GM12873 (cell line): Measurements from ENCODE around the gene DAPK2.
A peak's percentile ranks its signal among the peaks of the same experiment; 100 is the strongest.

Source experiments
- CTCF ChIP-seq: IDR thresholded peaks from 2 replicates; pipeline ENCODE4 v1.5.1; 2012; ENCODE audit warnings: low read depth, mild to moderate bottlenecking, moderate library complexity, low read length, control low read depth; ENCODE audit not compliant: insufficient read depth; ENCODE audit errors: missing control alignments

DAPK2 gene

GRCh38 chr15:64068133-64068532 lies 21.8 kb upstream of the DAPK2 start:
- TF ChIP-seq CTCF: no peak

GRCh38 chr15:64067564-64068030 lies 21.3 kb upstream of the DAPK2 start:
- peak; percentile 86 for TF ChIP-seq CTCF

GRCh38 chr15:64066451-64066850 lies 20.2 kb upstream of the DAPK2 start:
- TF ChIP-seq CTCF: no peak

- TF ChIP-seq CTCF: no peak
Observed at GRCh38 chr15:64060716-64061115, 14.4 kb upstream of the DAPK2 start.

GRCh38 chr15:64058279-64058678 lies 12.0 kb upstream of the DAPK2 start:
- TF ChIP-seq CTCF: no peak

GRCh38 chr15:64052925-64053491 lies 6.7 kb upstream of the DAPK2 start:
- TF ChIP-seq CTCF: no peak

GRCh38 chr15:64051407-64052259 lies 5.3 kb upstream of the DAPK2 start:
- no peak for TF ChIP-seq CTCF
